HG02571 (cell line): Measurements from ENCODE around the gene PTGS2.
"Not testable (repeated sequence)": the region's sequence is repeated elsewhere in the genome, so short reads cannot be mapped to it uniquely, and the experiment has no call there.

Experiments
- ATAC-seq: cut with Tn5 transposase; IDR thresholded peaks from one replicate; pipeline ENCODE4 v1.9.1; 2021; ENCODE audit warnings: mild to moderate bottlenecking, moderate library complexity; ENCODE audit not compliant: unreplicated experiment

PTGS2 gene

GRCh38 chr1:186670297-186671135 lies 9.7 kb downstream of the PTGS2 start:
- no peak for ATAC-seq

DNA sequence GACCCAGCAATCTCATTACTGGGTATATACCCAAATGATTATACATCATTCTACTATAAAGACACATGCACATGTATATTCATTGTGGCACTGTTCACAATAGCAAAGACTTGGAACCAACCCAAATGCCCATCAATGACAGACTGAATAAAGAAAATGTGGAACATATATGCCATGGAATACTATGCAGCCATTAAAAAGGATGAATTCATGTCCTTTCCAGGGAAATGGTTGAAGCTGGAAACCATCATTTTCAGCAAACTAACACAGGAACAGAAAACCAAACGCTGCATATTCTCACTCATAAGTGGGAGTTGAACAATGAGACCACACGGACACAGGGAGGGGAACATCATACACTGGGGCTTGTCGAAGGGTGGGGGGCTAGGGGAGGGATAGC lies 10.4 kb downstream of the PTGS2 start:
- not testable (repeated sequence) for ATAC-seq

DNA sequence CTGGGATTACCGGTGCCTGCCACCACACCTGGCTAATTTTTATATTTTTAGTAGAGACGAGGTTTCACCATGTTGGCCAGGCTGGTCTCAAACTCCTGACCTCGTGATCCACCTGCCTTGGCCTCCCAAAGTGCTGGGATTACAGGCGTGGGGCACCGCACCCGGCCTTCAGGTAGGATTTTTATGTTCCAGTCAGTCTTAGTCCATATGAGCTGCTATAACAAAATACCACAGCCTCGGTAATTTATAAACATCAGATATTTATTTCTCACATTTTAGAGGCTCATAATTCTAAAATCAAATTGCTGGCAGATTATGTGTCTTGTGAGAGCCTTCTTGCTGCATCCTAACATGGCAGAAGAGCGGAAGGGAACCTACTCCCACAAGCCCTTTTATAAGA lies 16.0 kb downstream of the PTGS2 start:
- ATAC-seq = not testable (repeated sequence)

- no peak for ATAC-seq
Observed at GRCh38 chr1:186662752-186663151, 17.5 kb downstream of the PTGS2 start.

DNA sequence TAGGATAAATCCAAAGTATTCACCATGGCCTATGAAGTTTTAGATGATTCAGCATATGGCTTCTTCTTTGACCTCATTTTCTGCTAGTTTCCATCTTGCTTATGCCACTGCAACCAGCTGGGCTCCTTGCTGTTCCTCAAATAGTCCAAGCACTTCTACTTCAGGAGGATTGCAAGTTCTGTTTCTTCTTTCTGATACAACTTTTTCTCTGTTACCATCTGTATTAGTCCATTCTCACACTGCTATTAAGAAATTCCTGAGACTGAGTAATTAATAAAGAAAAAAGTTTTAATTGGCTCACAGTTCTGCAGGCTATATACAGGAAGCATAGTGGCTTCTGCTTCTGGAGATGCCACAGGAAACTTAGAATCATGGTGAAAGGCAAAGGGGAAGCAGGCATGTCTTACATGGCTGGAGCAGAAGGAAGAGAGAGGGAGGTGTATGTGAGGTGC lies 20.3 kb downstream of the PTGS2 start:
- no peak for ATAC-seq

- ATAC-seq = no peak
Observed at GRCh38 chr1:186658999-186659398, 21.2 kb downstream of the PTGS2 start.

GRCh38 chr1:186657481-186657880 lies 22.7 kb downstream of the PTGS2 start:
- ATAC-seq = no peak

DNA sequence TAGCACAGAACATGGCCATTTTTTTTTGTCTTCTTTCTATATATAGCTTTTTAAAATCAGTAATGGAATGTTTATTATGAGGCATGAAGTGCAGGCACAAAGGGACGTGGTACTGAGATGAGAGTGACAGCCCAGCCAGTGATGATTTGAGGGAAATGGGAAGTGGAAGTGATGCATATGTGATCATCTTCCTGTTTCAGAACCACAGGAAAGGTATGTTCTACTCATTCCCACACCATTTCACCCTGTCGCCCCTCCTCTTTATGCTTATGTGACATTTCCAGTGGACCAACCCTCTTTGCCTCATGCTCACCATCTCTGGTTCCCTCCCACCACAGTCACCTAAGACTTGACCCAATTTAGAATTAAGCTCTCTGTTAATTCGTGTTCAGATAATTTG lies 24.3 kb downstream of the PTGS2 start:
- ATAC-seq = no peak

DNA sequence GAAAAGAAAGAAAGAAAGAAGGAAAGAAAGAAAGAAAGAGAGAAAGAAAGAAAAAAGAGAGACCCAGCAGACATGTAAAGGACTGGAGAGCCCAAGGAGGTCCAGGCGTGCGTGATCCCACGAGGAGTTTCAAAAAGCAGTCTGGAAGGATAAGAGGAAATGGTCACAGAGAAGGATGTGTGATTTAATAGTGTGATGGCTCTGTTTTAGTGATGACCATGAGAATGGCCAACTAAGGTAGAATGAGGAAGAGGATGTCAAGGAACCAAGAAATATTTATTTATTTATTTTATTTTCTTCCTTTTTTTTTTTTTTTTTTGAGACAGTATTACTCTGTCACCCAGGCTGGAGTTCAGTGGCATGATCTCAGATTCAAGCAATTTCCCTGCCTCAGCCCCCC lies 25.5 kb downstream of the PTGS2 start:
- ATAC-seq = no peak

GRCh38 chr1:186653312-186653711 lies 26.9 kb downstream of the PTGS2 start:
- ATAC-seq = no peak

DNA sequence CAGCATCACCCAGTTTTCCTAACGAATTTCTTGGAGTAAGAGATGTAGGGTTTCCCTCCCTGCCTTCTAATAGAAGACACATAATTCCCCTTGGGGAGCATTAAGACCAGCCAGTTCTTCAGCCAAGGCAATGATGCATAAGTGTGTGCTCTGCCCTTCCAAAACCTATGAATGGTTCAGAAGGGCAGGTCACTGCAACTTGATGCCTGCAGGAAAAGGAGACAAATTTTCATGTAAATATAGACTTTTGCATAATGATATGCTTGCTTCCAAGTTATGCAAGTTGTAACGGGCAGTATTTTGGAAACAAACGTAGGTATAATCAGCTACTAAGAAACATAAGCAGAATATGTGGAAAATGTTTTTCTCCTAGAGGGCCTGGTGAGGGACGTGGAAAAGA lies 31.6 kb downstream of the PTGS2 start:
- no peak for ATAC-seq

DNA sequence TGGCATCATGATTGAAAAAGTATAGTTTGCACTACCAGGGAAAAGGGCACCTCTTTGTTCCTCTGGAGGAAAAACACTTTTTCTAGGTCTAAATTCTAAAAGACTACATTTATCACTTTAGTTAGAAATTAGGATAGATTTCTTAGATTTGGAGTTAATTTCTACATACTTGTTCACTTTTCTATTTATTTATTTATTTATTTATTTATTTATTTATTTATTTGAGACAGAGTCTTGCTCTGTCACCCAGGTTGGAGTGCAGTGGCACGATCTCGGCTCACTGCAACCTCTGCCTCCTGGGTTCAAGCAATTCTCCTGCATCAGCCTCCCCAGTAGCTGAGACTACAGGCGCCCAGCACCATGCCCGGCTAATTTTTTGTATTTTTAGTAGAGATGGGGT lies 32.2 kb downstream of the PTGS2 start:
- not testable (repeated sequence) for ATAC-seq

GRCh38 chr1:186643614-186644013 lies 36.6 kb downstream of the PTGS2 start:
- ATAC-seq = no peak

- ATAC-seq = not testable (repeated sequence)
Observed at GRCh38 chr1:186637567-186637966, 42.7 kb downstream of the PTGS2 start.

DNA sequence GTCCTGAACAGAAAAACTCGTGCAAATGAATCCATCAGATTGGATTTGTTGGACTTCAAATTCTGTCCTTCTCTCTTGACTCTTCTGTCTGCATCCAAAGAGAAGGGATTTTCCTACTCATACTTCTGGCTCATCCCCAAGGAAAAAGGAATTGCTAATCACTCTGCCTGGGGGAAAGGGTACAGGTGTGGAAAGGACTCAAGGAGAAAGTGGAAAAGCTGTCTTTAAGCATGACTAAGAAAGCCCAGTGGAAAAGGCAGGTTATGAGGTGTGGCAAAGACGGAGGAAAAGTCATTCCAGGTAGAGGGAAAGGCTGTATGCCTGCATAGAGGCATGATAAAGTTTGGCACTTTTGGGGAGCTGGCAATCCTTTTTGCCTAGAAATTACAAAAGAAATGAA lies 43.4 kb downstream of the PTGS2 start:
- ATAC-seq = no peak

GRCh38 chr1:186634511-186634910 lies 45.7 kb downstream of the PTGS2 start:
- no peak for ATAC-seq

DNA sequence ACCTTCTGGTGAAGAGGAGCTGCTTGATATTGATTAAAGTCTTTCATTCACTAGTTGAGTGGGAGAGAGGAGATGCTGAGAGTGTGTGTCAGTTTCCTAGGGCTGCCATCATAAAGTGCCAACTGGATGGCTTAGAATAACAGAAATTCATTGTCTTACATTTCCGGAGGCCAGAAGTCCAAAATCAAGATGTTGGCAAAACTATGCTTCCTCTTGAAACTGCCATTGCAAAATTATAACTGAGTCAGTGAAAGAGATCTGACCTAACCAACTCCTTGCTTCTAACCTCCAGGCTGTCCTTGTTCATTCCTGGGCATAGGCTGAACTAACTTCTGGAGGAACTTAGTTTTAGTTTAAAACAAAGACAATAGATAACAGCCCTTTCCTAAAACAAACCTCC lies 47.1 kb downstream of the PTGS2 start:
- ATAC-seq = no peak

DNA sequence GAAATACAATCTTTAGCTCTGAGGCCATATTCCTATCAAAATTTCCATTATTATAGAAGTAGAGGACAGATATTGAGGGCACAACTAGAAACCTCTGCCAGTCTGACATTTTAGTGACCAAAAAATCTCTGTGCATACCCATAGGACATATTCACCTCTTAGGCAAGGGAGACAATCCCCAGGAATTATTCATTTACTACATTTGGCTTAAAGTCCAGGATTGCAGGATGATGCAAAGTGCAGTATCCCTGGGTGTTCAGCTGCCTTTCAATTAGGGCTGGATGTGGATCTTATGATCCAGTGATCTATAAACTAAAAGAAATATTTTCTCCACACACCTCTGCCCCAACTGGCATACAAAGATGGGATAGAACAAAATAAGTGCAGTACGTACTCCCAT lies 50.9 kb downstream of the PTGS2 start:
- no peak for ATAC-seq

DNA sequence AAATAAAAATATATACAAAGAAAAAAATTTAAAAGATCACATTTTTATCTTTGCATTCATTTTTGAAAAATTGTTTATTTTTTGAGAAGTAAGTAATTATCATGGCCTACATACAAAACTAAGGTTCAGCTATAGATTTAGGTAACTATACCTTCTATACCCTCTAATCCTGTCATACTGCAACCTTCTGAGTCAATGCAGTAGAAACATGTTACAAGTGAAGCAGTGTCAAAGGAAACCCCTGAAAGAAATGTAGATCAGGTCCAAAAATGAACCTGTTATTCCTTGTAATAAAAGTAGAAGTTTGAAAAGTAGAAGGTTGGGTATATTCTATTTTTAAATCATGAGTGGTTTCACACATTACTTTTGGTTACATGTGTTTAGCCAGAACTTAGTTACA lies 51.3 kb downstream of the PTGS2 start:
- no peak for ATAC-seq

DNA sequence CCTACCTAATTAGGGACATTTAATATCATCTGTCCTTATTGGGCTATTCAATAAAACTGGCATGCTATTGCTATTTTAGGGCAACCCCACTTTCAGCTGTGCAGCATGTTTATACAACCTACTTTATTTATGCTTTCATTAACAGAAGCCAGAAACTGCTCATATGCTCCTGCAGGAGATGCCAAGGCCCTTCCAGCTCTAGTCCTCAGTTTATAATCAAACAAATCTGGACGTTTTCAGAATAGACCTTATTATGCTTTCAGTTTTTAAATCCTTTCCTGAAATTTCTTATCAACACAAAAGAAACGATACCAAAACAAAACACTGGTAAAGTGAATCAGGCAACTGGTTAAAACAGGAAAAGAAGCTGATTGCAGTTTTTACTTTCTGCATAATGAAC lies 53.2 kb downstream of the PTGS2 start:
- no peak for ATAC-seq

GRCh38 chr1:186626356-186626932 lies 53.8 kb downstream of the PTGS2 start:
- ATAC-seq = no peak

DNA sequence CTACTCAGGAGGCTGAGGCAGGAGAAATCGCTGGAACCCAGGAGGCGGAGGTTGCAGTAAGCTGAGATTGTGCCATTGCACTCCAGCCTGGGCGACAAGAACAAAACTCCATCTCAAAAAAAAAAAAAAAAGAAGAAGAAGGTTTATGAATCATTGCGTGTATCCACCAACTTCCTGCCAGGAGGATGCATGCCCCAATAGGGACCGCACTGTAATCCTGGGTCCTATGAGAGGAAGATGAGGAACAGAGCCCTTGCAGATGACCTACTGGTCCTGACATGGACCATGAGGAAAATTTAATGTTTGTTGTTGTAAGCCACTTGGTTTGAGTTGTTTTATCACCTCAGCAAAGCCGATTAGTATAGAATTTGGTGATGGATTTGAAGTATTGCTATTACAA lies 56.7 kb downstream of the PTGS2 start:
- ATAC-seq = no peak
